Osteocyte (in vitro differentiated cells): ENCODE results near the gene TRIM24. TPM values are rescaled to one million over a fixed set of nuclear protein-coding genes. Genes with fewer than 3 reads are reported as not detected.

Experiments
- DNase-seq: peaks from one replicate; pipeline ENCODE4 v3.0.0; 2021; ENCODE audit warnings: mixed read lengths; ENCODE audit not compliant: unreplicated experiment; ENCODE audit errors: extremely low spot score
- H3K27ac Mint-ChIP-seq: one replicate; pipeline ENCODE4 v1.8.0; 2021; ENCODE audit warnings: mild to moderate bottlenecking, mixed read lengths; ENCODE audit not compliant: unreplicated experiment
- H3K27me3 Mint-ChIP-seq: one replicate; pipeline ENCODE4 v1.8.0; 2021; ENCODE audit warnings: mixed read lengths; ENCODE audit not compliant: unreplicated experiment
- H3K36me3 Mint-ChIP-seq: one replicate; pipeline ENCODE4 v1.8.0; 2021; ENCODE audit warnings: mixed read lengths; ENCODE audit not compliant: unreplicated experiment
- H3K4me1 Mint-ChIP-seq: one replicate; pipeline ENCODE4 v1.8.0; 2021; ENCODE audit warnings: mixed read lengths; ENCODE audit not compliant: unreplicated experiment
- H3K4me3 Mint-ChIP-seq: one replicate; pipeline ENCODE4 v1.8.0; 2021; ENCODE audit warnings: mild to moderate bottlenecking, moderate library complexity, mixed read lengths; ENCODE audit not compliant: unreplicated experiment
- H3K9me3 Mint-ChIP-seq: one replicate; pipeline ENCODE4 v1.8.0; 2021; ENCODE audit warnings: mixed read lengths; ENCODE audit not compliant: unreplicated experiment
- CTCF ChIP-seq: fragments of 200-600 bp; sonication (generic); IDR thresholded peaks from 2 replicates; pipeline ENCODE4 v1.5.0; 2021; ENCODE audit warnings: antibody characterized with exemption, mild to moderate bottlenecking, moderate library complexity
- total RNA-seq: library from RNA; stranded (reverse); gene quantifications from 2 replicates; pipeline ENCODE4 v1.2.1, GENCODE V29; 2021

The TRIM24 gene
- total RNA-seq, 1 donor from 2014 or later: 23.1 TPM

GRCh38 chr7:138565071-138565450 lies 105.0 kb downstream of the TRIM24 start:
- Mint-ChIP-seq H3K36me3 (peaks cover 75% of the 10 kb centered on the region), H3K4me1 (no peaks in the 10 kb centered on the region), H3K4me3 (no peak overlapping the region), H3K27me3 (no peaks in the 10 kb centered on the region), H3K9me3 (peaks cover 43% of the 10 kb centered on the region), H3K27ac (no peak overlapping the region)
- no peak for DNase-seq
- TF ChIP-seq CTCF: no peak

DNA sequence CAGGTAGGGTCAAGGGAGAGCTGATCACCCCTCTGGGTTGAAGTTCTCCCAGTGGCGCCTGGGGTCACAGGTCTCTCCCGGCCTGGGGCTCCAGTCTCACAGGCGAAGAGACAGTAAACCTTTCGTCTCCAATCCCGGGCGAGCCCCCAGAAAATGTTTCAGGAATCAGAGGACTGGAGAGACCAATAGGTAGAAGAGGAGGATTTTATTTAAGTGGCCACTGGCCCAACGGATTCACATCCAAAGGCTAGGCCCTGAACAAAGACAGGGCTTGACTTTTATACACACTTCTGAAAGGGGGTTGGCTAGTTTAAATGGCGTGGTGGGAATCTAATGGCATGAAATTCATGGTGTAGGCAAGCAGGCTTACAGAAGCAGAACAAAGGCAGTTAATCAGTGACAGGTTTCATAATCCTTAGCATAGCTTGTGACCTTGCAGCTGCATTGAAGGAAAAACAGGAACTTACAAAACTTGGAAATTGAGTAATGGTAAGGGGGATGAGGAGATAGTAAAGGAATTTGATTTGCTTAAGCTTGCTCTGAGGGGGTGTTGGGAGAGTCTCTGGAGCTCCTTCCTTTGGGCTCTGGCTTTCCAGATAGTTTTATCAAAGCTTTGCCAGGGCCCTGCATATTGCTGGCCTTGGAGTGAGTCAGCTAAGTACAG lies 105.5 kb downstream of the TRIM24 start:
- no peaks in the 10 kb centered on the region for H3K27me3 Mint-ChIP-seq
- peaks cover 39% of the 10 kb centered on the region for H3K9me3 Mint-ChIP-seq
- H3K27ac Mint-ChIP-seq: no peak overlapping the region
- no peak for DNase-seq
- no peaks in the 10 kb centered on the region for H3K4me1 Mint-ChIP-seq
- no peak for TF ChIP-seq CTCF
- H3K4me3 Mint-ChIP-seq: no peak overlapping the region
- peaks cover 76% of the 10 kb centered on the region for H3K36me3 Mint-ChIP-seq

DNA sequence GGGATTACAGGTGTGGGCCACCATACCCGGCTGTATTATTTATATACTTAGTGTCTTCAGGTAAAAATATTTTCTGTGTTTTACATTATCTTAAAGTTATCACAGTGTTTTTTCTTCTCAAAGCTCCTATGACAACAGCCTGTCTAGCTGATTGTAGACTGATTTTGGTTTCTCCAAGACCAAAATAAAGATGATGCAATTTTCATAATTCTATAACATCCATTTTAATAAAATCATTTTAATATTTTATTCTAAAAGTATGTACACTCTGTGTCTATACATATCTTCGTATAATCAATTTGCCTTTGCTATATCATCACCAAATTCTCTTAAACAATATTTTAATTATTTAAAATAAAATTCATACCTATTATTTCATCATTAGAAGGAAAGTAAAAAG lies 108.6 kb downstream of the TRIM24 start:
- Mint-ChIP-seq H3K36me3 (peaks cover 72% of the 10 kb centered on the region), H3K27me3 (no peaks in the 10 kb centered on the region)

GRCh38 chr7:138569418-138569817 lies 109.4 kb downstream of the TRIM24 start:
- no peak overlapping the region for H3K27ac Mint-ChIP-seq
- H3K4me3 Mint-ChIP-seq: no peak overlapping the region
- H3K27me3 Mint-ChIP-seq: no peaks in the 10 kb centered on the region
- peaks cover 22% of the 10 kb centered on the region for H3K9me3 Mint-ChIP-seq
- H3K36me3 Mint-ChIP-seq: peaks cover 71% of the 10 kb centered on the region
- no peak for DNase-seq
- TF ChIP-seq CTCF: no peak
- no peaks in the 10 kb centered on the region for H3K4me1 Mint-ChIP-seq

More for the DNA sequence above, 108.6 kb downstream of the TRIM24 start:
- Mint-ChIP-seq H3K4me3 (no peak overlapping the region), H3K4me1 (no peaks in the 10 kb centered on the region), H3K9me3 (peaks cover 29% of the 10 kb centered on the region), H3K27ac (no peak overlapping the region)
- TF ChIP-seq CTCF: no peak
- no peak for DNase-seq

DNA sequence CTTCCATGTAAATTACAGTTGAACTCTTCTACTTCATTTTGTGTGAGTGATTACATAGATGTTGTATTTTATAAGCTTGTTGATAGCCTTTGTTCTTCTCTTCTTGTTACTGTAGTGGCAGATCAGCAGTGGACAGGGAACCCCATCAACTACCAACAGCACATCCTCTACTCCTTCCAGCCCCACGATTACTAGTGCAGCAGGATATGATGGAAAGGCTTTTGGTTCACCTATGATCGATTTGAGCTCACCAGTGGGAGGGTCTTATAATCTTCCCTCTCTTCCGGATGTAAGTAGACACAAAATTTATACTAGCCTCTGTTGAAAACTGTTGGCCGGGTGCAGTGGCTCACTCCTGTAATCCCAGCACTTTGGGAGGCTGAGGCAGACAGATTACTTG lies 110.7 kb downstream of the TRIM24 start:
- DNase-seq: no peak
- no peak overlapping the region for H3K4me3 Mint-ChIP-seq
- no peaks in the 10 kb centered on the region for H3K4me1 Mint-ChIP-seq
- no peak overlapping the region for H3K27ac Mint-ChIP-seq
- no peak for TF ChIP-seq CTCF
- H3K36me3 Mint-ChIP-seq: peaks cover 64% of the 10 kb centered on the region
- H3K27me3 Mint-ChIP-seq: no peaks in the 10 kb centered on the region
- H3K9me3 Mint-ChIP-seq: peaks cover 9% of the 10 kb centered on the region
